Adipose tissue (tissue), 3 donors: ENCODE measurements around the gene TBX20. TPM values are rescaled to one million over a fixed set of nuclear protein-coding genes. Genes with fewer than 3 reads are reported as not detected.
"Not testable (repeated sequence)": the region's sequence is repeated elsewhere in the genome, so short reads cannot be mapped to it uniquely, and the experiment has no call there.

Experiments
- H3K27ac ChIP-seq: one replicate; pipeline ENCODE4 v1.5.1; 2013; ENCODE audit warnings: low read depth, low read length
- WGBS, 3 donors: extraction: QIAGEN DNeasy Blood & Tissue Kit; methylation state at CpG; one replicate each; pipeline ENCODE4 v1.1.7; 2013; 5-methylcytosine and 5-hydroxymethylcytosine counted together
- polyA plus RNA-seq, 3 donors: library from polyadenylated mRNA; stranded (reverse); fragments of 200-250 nt; gene quantifications; one replicate each; pipeline ENCODE4 v1.2.3, GENCODE V29; 2013
- donor health status: healthy with polysubstance abuse.
- donor health status: Bipolar disorder and iron deficiency.
- donor health status: healthy.

TBX20 gene
- polyA plus RNA-seq, 3 donors: not detected

- WGBS, 3 donors: 3 to 6% (median 5%) methylated on average over 14 of the region's 14 CpGs
- not testable (repeated sequence) for H3K27ac ChIP-seq
Observed at GRCh38 chr7:35185578-35185907, 68.4 kb downstream of the TBX20 start.

- not testable (repeated sequence) for H3K27ac ChIP-seq
- WGBS, 3 donors: 40 to 66% (median 53%) methylated on average over 5 of the region's 5 CpGs
Observed at GRCh38 chr7:35184961-35185360, 68.9 kb downstream of the TBX20 start.

- WGBS, 3 donors: 73 to 77% (median 73%) methylated on average over 4 to 5 of the region's 5 CpGs
- H3K27ac ChIP-seq: not testable (repeated sequence)
Observed at GRCh38 chr7:35183873-35184503, 69.9 kb downstream of the TBX20 start.

- not testable (repeated sequence) for H3K27ac ChIP-seq
- 81 to 89% (median 84%) methylated on average over 6 of the region's 6 CpGs for WGBS, 3 donors
Observed at GRCh38 chr7:35180665-35181064, 73.2 kb downstream of the TBX20 start.

- H3K27ac ChIP-seq: not testable (repeated sequence)
- 41 to 59% (median 46%) methylated on average over 2 of the region's 2 CpGs for WGBS, 3 donors
Observed at GRCh38 chr7:35173176-35173575, 80.7 kb downstream of the TBX20 start.

GRCh38 chr7:35172131-35172530, 81.8 kb downstream of the TBX20 start:
- WGBS, 3 donors: 52 to 70% (median 56%) methylated on average over 4 of the region's 4 CpGs
- H3K27ac ChIP-seq: not testable (repeated sequence)

GRCh38 chr7:35167658-35168057, 86.2 kb downstream of the TBX20 start:
- H3K27ac ChIP-seq: not testable (repeated sequence)

GRCh38 chr7:35167158-35167557, 86.7 kb downstream of the TBX20 start:
- 79 to 96% (median 89%) methylated on average over 1 of the region's 1 CpG for WGBS, 3 donors
- not testable (repeated sequence) for H3K27ac ChIP-seq

- 30 to 40% (median 38%) methylated on average over 3 of the region's 3 CpGs for WGBS, 3 donors
- H3K27ac ChIP-seq: not testable (repeated sequence)
Observed at GRCh38 chr7:35161059-35161740, 92.7 kb downstream of the TBX20 start.

Other genes starting within 250 kb of the TBX20 start
- gene DPY19L1, start 216.6 kb downstream of the TBX20 start, polyA plus RNA-seq: 1 to 10 TPM; 3.0 to 7.3 (median 3.8) TPM